H4 (cell line): Measurements from ENCODE around the gene ERAL1. TPM values are rescaled to one million over a fixed set of nuclear protein-coding genes. Genes with fewer than 3 reads are reported as not detected.
"Not testable (repeated sequence)": the region's sequence is repeated elsewhere in the genome, so short reads cannot be mapped to it uniquely, and the experiment has no call there.

Source experiments
- DNase-seq: peaks from one replicate; pipeline ENCODE4 v3.0.0-alpha.2; 2015; ENCODE audit warnings: low spot score
- total RNA-seq: library from RNA; depleted of rRNA; stranded (reverse); fragments of >200 nt; shearing (Covaris generic); gene quantifications from 2 replicates; pipeline ENCODE4 v1.2.3, GENCODE V29; 2014; rRNA removed

The ERAL1 gene
- total RNA-seq, 1 experiment from 2014 or later = 37.5 TPM

- no peak for DNase-seq
These were observed 43.1 kb downstream of the ERAL1 start for GRCh38 chr17:28897769-28898526.

DNA sequence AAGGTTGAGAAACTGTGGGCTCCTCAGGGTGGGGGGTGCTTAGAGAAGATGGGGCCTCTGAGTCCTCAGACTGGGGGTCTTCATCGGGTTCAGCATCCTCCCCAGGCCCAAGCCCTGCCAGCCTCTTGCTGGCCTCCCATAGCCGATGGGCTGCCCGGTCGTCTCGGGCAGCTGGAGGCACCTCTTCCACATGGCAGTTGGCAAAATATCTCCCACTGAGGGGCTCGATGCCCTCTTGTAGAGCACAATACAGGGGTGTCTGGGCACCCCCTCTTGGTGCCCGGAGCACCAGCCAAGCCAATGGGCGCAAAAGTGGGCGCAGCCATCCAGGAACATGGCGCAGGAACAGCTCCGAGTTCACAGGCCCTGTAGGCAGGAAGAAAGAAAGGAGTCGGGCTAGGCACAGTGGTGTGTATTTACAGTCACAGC is 43.7 kb downstream of the ERAL1 start:
- DNase-seq = no peak

DNA sequence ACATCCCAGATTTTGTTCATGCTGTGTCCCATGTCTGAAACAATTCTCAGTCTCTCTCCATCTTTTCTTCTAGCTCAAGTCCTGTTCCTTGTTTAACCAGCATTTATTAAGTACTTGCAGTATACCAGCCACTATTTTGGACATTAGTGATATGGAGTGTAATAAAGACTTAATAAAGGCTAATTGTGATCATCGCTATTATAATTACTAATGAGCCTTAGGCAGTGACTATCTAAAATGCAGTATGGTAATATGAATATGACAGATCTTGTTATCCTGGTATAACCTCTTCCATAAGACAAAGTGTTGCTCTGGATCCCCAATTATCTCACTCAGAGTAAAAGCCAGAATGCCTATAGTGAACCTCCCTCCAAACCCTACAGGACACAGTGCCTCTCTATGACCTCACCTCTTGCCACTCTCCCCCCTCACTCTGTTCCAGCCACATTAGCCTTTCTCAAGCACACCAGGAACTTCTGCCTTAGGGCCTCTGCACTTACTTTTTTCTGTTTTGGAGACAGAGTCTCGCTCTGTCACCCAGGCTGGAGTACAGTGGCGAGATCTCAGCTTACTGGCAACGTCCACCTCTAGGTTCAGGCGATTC is 44.5 kb downstream of the ERAL1 start:
- no peak for DNase-seq

DNA sequence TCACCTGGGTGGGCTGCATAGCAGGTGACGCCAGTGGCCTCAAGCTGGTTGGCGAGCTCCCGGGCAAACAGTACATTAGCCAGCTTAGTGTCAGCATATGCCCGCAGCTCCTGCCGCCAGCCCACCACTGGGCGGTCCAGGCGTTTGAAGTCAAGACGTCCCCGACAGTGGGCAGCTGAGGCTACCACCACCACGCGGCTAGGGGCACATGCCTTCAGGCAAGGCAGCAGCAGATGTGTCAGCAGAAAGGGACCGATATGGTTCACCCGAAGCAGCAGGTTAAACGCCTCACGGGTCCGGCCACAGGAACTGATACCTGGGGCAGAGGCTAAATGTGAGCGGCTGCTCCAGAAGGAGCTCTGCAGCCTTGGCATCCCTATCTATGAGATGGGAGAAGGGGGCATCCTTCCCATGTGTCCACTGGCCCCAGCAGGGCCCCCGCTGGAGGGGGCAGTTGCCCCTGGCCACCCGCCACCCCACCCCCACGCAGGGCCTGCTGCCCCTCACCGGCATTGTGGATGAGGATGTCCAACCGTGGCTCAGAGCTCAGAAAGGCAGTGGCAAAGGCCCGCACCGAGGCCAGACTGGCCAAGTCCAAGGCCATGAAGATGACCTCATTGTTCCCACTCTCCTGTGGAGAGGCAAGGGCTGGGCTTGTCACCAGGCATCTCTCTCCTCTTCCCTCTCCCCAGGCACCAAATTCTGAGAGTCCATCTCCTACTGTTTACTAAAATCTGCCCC is 46.3 kb downstream of the ERAL1 start:
- no peak for DNase-seq

DNA sequence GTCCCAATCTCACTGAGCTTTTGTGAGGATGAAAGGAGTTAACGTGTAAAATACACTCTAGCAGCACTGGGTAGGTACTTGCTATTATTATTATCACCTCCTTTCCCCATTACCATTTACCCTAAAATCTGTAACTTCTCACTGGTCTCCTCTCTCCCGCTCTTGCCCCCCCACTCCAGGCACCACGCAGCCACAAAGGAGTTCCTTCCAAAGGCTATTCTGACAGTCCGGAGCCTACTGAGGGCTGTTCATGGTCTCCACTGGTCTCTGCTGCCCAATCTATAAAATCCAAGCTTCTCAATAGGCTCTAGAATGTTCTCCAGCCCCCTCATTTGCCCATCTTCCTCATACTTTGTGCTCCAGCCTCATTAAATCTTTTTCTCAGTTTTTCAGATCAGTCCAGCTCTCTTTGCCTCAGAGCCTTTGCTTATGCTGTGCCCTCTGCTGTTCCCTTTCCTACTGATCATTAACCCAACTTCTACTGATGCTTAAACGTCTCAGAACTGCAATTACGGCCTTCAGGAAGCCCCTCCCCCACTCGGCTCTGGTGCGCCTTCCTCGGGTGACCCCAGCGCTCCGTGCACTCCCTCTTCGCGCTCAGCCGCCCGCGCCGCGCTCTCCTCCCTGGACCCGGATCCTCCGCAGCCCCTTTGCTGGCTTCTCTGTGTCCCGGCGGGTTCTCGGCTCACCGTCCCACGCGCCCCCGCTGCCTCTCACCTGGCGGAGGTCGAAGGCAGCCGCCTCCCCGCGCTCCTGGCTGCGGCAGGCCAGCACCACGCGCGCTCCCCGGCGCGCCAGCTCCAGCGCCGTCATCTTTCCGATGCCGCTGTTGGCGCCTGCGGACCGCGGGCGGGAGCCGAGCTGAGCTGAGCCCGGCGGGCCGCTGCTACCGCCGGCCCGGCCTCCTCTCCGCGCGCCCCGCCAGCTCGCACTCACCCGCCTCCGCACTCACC is 47.3 kb downstream of the ERAL1 start:
- DNase-seq = no peak

DNA sequence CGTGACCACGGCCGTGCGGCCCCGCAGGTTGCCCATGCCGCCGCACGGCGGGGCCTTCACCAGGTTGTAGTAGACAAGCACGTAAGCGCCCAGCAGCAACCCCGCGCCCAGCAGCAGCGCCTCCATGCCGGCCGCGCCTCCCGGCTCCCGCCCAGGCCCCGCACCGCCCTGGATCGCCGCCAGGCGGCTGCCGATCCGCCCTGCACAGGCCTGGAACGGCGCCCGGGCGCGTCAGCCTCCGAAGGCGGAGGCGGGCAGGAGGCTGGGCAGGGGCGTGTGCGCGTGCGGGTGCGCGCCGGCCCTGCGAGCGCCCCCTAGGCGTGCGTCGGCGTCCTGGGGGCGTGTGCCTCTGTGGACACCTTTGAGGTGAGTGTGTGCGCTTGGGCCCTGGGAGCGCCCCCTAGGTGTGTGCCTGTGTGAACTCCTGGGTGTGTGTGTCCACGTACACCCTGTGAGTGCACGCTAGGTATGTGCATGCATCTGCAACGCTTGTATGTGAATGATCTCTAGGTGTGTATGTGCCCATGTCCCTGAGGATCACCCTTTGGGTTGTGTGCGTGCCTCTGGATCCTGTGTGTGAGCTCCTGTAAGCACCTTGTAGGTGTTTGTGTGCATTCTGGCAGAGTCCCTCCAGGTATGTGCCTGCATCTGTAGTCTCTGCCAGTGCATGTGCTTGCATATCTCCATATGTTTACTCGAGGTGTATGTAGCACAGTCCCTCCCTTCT is 48.2 kb downstream of the ERAL1 start, which contains the start of gene DHRS13:
TSS of gene DHRS13 (minus strand) at position 261 of the 727 bp plus-strand sequence. CDS start at position 126, 135 bp downstream.
- DNase-seq = peak; percentile 86

DNA sequence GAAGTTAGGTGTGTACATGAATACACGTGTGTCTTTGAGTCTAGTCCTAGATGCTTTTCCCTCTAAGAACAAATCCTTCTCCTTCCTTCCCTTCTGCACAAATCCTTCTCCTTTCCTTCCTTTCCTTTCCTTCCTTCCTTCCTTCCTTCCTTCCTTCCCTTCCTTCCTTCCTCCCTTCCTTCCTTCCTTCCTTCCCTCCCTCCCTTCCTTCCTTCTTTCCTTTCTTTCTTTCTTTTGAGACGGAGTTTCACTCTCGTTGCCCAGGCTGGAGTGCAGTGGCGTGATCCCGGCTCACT is 48.7 kb downstream of the ERAL1 start:
- DNase-seq = not testable (repeated sequence)

GRCh38 chr17:28904800-28905199 is 50.0 kb downstream of the ERAL1 start:
- no peak for DNase-seq

- no peak for DNase-seq
These were observed 51.5 kb downstream of the ERAL1 start for GRCh38 chr17:28906276-28906675.

- DNase-seq = no peak
These were observed 52.1 kb downstream of the ERAL1 start for GRCh38 chr17:28906706-28907438.

- DNase-seq = no peak
These were observed 53.1 kb downstream of the ERAL1 start for GRCh38 chr17:28907709-28908475.

DNA sequence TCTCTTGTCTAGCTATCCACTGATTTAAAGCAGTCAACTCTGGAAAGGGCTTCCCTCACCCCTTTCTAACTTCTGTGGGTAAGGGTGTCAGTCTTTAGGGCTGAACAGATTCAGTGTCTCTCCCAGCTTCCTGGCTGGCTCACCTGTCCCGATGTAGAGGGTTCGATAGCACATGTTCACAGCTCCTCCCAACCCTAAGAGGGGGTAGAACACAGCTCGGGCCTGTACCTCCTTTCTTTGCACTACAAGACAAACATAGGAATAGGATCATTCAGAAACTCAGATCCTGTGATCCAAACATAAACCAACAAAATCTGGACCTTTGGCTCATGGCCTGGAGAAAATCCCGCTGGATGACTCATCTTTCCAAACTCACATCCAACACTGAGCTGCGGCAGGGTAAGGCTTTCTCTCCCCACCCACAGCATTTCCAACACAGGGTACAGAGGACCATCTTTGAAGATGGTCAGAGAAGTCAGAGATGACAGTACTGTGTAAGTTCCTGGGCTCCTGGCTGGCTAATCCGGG is 53.9 kb downstream of the ERAL1 start:
- no peak for DNase-seq

- no peak for DNase-seq
These were observed 55.7 kb downstream of the ERAL1 start for GRCh38 chr17:28910534-28910933.

Other genes with a start within 250 kb of the ERAL1 start
- 2.2 and 2.9 TPM in 2 replicates for gene RSKR, start 240.8 kb upstream of the ERAL1 start, total RNA-seq
- 66.0 and 80.6 TPM in 2 replicates for gene BLTP2, start 209.9 kb upstream of the ERAL1 start, total RNA-seq
- 76.6 and 82.9 TPM in 2 replicates for gene SDF2, start 193.1 kb upstream of the ERAL1 start, total RNA-seq
- 19.3 and 26.0 TPM in 2 replicates for gene SUPT6H, start 192.8 kb upstream of the ERAL1 start, total RNA-seq
- gene PROCA1, start 143.1 kb upstream of the ERAL1 start, total RNA-seq = 0.70 TPM in 1 of 2 replicates, not detected in the other
- 233 and 275 TPM in 2 replicates for gene RAB34, start 137.1 kb upstream of the ERAL1 start, total RNA-seq
- gene RPL23A, start 135.0 kb upstream of the ERAL1 start, total RNA-seq = 957 and 967 TPM in 2 replicates
- 21.0 and 34.2 TPM in 2 replicates for gene TLCD1, start 128.8 kb upstream of the ERAL1 start, total RNA-seq
- gene NEK8, start 126.2 kb upstream of the ERAL1 start, total RNA-seq = 1.4 and 3.1 TPM in 2 replicates
- 27.7 and 40.5 TPM in 2 replicates for gene TRAF4, start 111.0 kb upstream of the ERAL1 start, total RNA-seq
- gene FAM222B, start 12.2 kb upstream of the ERAL1 start, total RNA-seq = 3.6 and 4.1 TPM in 2 replicates
- gene FLOT2, start 42.7 kb downstream of the ERAL1 start, total RNA-seq = 15.5 and 21.3 TPM in 2 replicates
- 12.3 and 16.1 TPM in 2 replicates for gene DHRS13, start 48.1 kb downstream of the ERAL1 start, total RNA-seq
- gene PHF12, start 96.5 kb downstream of the ERAL1 start, total RNA-seq = 11.3 and 20.3 TPM in 2 replicates
- gene SEZ6, start 151.0 kb downstream of the ERAL1 start, total RNA-seq = not detected in 2 replicates
- gene PIPOX, start 188.1 kb downstream of the ERAL1 start, total RNA-seq = 0.23 and 0.58 TPM in 2 replicates